ENCODE results near the gene GLG1.
"Not testable (repeated sequence)": the region's sequence is repeated elsewhere in the genome, so short reads cannot be mapped to it uniquely, and the experiment has no call there.

The GLG1 gene

DNA sequence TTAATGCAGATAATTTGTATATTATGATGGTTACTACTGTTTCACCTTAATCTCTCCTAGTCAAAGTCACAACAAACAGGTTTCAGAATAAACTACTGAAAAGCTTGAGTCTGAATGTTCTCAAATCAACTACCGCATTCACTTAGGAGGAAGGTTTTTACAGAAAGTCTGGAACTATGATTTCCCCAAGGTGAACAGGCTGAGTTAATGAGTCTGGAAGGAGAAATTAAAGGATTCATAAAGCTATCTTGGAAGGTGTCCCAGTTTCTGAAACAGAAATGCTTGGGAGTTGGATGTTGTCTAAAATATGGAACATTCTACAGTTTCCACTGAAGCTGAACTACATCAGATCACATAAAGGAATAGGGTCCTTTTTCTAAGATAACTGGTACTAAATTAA, 69.2 kb downstream of the GLG1 start:
- not testable (repeated sequence) for DNase-seq (ENCODE audit: low read depth)

DNA sequence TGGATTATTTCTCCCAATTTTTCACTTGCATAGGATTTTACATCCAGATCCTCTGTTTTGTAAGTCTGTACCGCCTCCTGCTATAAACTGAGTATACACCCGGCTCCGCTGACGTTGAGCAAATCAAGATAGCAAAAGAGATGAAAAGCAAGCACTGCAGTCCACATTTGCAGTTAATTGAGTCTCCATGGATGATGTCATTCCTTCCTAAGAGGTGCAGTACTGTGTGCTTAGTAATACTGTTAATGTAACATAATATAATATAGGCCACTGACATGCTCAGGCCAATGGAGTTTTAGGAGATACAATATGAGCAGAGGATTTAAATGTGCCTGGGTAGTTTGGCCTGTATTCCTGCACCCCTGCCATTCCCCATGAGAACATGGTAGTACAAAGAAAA, 72.3 kb downstream of the GLG1 start:
- DNase-seq (ENCODE audit: low read depth) = peak; percentile 21

DNA sequence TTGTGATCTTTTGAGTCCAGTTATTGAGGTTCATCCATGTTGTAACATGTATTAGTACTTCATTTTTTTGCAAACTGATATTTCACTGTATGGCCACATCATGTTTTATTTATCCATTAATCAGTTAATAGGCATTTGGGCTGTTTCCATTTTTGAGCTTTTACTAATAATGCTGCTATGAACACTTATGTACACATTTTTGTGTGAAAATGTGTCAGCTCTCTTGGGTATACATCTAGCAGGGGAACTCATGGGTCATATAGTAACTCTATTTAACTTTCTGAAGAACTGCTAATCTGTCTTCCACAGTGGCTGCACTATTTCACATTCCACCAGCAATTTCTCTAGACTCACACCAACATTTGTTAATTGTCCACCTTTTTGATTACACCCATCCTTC, 82.0 kb downstream of the GLG1 start:
- DNase-seq (ENCODE audit: low read depth) = no peak

DNA sequence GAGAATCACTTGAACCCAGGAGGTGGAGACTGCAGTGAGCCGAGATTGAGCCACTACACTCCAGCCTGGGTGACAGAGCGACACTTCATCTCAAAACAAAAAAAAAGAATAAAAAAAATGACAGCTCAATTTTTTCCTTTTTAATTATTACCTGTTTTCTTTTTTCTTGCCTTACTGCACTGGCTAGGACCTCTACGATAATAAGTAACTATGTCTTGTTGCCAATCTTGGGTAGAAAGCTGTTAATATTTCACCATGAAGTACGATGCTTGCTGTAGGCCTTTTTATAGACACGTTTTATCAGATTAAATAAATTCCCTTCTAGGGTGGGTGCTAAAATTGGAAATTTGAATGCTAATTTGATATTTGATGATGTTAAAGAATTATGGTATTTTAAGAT, 82.8 kb downstream of the GLG1 start:
- no peak for DNase-seq (ENCODE audit: low read depth)

DNA sequence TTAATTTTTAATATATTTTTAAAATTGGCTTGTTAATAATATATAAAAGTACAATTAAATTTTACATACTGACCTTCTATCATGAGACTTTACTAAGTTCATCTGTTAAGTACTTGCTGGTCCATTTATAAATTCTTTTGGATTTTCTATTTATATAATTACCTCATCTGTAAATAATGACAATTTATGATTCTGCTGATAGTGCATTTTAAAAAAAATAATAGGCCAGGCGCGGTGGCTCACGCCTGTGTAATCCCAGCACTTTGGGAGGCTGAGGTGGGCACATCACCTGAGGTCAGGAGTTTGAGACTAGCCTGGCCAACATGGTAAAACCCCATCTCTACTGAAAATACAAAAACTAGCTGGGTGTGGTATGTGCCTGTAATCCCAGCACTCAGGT, 83.2 kb downstream of the GLG1 start:
- not testable (repeated sequence) for DNase-seq (ENCODE audit: low read depth)

DNA sequence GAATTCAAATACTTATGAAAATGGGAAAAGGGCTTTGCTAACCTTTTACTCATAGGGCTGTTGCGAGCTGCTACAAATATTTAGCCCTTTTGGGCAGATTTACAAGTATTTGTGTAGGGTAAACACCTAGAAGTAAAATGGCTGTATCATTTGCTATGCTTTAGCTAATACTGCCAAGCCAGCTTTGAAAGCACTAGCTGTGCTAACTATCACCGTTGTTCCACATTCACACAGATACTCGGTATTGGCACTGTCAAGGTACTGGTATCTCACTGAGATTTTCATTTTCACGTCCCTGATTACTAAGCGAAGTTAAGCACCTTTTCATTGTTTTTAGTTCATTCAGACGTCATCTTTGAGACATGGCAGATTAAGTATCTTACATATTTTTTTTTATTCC, 84.8 kb downstream of the GLG1 start:
- DNase-seq (ENCODE audit: low read depth) = no peak

DNA sequence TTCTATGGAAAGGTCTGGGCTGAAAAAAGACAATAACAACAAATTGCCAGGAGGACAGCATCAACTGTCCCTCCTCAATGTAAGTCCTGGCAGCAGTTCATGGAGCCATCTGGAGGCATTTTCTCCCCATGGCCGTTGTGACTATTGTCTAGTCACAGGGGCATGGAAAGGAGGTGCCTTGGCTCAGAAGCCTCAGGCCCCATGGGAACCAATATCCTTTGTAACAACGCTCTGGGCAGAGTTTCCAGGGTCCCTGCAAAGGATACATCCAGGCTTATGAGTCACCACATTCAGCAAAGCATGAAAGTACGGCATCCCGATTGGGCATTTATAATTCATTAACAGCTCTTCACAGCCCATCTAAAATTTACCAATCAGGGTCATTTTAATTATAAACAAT, 85.2 kb downstream of the GLG1 start:
- DNase-seq (ENCODE audit: low read depth) = peak; percentile 3

DNA sequence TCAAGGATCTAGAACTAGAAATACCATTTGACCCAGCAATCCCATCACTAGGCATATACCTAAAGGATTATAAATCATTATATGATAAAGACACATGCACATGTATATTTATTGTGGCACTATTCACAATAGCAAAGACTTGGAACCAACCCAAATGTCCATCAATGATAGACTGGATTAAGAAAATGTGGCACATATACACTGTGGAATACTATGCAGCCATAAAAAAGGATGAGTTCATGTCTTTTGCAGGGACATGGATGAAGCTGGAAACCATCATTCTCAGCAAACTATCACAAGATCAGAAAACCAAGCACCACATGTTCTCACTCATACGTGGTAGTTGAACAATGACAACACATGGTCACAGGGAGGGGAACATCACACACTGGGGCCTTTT, 88.0 kb downstream of the GLG1 start:
- not testable (repeated sequence) for DNase-seq (ENCODE audit: low read depth)

DNA sequence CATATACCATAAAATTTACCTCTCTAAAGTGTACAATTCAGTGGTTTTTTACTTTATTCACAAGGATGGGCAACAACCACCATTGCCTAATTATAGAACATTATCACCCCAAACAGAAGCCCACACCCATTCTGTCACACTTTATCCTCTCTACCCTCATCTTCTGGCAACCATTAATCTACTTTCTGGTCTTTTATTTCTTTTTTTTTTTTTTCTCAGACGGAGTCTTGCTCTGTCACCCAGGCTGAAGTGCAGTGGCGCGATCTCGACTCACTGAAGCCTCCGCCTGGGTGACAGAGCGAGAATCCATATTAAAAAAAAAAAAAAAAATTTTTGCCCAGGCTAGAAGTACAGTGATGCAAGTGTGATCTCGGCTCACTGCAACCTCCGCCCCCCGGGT, 95.0 kb downstream of the GLG1 start:
- DNase-seq (ENCODE audit: low read depth) = no peak

DNA sequence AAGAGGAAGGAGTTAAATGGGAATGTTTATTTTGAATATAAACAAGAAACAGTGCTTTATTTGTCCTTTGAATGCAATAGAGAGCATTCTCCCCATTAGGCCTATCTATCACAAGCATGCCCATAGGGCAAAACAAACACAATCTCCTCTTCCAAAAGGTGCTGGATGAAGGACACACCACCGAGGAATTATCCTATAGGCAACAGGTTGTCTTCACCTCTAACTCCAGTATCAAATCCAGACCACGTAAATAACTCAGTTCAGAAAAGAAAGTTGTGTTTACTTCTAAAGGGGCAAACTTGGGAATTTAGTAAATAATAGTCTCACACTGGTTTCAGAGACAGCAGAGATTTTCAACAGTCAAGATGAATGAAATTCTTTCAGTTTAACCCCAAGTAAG, 101.9 kb downstream of the GLG1 start:
- no peak for DNase-seq (ENCODE audit: low read depth)

DNA sequence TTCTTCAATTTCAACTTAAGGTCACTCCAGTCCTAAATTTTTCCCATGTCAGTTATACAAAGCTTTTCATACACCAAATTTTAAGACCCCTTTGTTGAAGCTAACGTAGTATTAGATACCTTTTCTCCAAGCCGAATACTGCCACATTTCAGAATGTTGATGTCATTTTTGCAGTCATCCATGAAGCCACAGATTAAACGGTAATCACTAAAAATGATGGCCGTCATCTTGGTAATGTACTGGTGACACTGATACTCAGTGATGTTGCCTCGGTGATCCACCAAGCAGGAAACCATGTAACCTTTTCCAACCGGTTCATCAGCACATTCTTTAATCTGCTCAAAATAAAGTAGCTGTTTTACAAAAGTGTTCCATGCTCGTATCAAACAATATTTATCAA, 103.5 kb downstream of the GLG1 start:
- no peak for DNase-seq (ENCODE audit: low read depth)

DNA sequence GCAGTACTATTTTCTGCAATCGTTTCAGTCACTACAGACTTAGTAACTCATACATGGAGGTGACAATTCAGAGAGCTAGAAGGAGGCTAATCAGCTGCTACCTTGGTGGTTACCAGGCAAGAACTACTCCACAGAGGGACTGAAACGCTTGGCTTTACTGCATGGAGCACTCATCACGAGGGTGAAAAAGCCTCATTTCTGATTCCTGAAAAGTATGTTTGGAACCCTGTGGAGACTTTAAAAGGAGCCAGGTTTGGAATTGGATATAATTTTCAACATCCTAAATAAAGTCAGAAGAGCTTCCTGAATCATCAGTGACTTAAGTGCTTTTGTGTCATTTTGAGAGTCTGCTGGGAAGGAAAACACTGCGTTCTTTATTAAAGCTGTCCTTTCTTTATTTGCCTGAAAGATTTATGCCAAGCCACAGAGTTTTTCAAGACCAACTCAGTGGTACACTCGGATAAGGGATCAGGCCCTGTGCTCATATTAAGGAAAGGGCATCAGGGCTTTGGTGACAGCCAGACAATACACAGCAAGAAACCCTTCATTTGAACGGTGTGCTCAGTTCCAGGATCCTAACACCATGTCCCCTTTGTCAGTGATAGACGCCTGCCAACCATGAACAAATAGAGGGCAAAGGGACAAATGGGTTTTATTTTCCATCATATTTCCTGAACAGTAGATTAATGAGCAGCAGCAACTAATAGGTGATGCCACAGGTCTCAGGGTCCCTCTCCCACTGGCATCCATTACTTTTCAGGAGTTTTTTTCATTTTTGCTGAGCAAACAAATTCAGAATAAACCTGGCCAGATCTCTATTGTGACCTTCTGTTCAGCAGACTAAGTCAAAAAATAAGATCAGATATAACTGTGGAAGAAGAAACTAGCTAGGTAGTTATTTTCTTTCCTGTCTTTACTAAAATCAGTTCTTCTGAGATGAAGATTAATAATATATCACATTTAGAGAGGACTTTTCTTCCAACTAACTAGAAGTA, 105.1 kb downstream of the GLG1 start:
- DNase-seq (ENCODE audit: low read depth) = no peak

DNA sequence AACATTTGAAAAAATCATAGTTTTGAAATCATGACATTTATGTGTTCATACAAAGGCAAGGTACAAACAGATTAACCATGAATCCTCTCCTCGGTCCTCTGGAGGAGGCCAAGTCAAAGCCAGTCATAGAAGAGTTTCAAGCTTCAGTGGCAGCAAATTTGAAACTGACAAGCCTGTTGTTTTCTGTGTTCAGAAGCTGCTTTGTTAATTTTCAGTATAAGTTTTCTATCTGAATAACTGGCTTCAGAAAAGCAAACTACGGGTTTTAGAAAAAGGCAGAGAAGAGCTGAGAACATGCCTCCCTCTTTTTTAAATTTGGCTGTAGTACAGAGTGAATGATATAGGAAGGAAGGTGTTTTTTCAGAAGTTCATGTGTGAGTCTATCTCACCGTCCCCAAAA, 106.0 kb downstream of the GLG1 start:
- DNase-seq (ENCODE audit: low read depth) = no peak

DNA sequence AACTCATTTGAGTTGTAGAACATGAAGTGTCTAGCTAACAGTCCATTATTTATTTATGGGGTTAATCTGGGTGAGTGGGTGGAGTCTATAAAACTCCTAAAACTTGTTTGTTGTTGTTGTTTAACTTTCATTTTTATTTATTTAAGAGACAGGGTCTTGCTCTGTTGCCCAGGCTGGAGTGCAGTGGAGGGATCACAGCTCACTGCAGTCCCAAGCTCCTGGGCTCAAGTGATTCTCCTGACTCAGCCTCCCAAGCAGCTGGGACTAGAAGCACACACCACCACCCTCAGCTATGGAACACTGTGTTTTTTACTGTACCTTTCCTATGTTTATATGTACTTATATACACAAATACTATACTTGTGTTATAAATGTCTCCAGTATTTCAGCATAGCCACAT, 107.8 kb downstream of the GLG1 start:
- DNase-seq (ENCODE audit: low read depth) = no peak

DNA sequence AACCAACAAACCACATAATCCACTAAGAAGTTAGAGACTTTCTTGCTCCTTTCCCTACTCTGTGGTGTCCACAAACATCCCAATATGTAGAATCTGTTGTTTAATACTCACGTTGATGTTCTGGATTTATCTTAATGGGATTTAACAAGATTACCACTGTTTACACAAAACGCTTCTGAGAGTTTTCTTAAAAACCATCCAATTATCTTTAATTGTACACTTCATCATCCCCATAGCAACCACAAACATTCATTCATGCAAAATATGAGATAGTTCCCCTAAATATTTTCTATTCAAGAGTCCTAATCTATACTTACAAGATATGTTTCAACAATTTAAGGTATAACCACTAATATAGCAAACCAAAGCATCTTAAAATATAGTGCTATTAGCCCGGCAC, 109.2 kb downstream of the GLG1 start:
- DNase-seq (ENCODE audit: low read depth) = no peak

DNA sequence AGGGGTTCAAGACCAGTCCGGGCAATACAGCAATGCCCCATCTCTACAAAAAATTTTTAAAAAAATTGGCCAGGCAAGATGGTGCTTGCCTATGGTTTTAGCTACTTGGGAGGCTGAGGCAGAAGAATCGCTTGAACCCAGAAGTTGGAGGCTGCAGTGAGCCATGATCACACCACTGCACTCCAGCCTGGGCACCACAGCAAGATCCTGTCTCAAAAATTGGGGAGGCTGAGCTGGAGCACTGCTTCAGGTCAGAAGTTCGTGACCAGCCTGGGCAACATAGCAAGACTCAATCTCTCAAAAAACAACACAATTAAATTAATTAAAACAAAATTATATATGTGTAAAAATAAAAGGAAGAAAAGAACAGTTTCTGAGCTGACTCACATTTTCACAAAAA, 110.9 kb downstream of the GLG1 start:
- no peak for DNase-seq (ENCODE audit: low read depth)

DNA sequence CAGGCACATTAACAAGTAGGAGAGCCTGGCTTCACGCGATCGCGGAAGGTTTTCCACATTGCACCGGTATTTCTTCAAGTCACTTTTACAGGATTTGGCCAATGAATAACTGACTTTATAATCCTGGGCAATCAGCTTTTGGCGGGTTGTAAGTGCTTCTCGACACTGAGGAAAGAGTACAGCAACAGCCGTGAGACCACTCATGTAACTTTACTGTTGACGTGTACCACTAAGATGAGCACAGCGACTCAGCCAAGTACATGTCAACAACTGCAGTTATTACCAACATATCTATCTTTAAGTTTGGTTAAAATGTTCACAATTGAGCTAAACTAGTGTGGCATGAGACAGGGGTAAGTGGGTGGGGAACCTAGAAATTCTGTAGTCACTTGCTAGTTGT, 113.9 kb downstream of the GLG1 start:
- no peak for DNase-seq (ENCODE audit: low read depth)

DNA sequence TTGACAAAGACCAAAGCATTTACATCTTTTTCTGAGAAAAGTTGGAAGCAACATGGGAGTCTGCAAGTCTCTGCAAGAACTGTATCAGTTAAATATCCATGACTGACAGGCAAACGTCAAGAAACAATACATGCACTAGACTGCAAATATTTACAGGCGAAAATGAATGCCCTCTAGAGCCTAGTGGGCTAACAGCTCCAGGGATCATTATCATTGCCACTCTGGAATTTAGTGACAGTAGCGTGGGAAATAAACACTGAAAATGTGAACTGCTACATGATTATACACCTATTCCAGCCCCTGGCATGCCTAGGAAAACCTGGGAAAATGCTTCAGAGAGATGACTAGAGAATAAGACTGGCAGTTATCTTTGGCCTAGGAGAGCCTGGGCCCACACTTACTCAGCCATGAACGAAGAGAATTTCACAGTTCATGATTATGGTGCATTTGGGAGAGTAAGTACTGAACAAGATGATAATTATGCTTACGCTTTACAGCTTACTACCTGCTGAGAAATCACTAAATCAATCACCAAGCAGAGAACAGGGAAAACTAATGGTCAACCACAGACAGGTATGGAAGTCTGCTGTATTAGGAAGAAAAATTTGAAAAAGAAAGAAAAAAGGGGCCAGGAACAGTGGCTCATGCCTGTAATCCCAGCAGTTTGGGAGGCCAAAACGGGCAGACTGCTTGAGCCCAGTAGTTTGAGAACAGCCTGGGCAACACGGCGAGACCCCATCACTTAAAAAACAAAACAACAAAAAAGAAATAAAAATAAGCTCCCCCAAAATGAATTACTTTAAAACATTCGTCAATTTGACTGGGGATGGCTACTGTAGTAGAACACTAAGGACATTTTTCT, 119.0 kb downstream of the GLG1 start:
- no peak for DNase-seq (ENCODE audit: low read depth)

DNA sequence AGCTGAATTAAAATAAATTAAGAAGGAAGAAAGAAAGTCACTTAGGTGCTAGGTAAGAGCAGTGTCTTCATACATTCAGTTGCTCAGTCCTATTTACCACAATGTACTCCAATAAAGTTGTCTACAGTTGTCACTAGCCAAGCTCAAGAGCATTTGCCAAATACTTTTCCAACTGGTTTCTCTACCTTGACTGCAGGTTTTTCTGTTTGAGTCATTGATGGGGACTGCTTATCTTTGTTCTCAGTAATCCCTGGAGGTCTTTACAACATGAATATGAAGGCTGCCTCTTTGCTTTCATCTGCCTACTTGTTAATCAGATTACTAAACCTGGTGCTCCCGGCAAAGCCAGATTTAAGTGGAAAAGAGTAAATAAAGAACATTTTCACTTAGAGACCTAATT, 121.0 kb downstream of the GLG1 start:
- no peak for DNase-seq (ENCODE audit: low read depth)

DNA sequence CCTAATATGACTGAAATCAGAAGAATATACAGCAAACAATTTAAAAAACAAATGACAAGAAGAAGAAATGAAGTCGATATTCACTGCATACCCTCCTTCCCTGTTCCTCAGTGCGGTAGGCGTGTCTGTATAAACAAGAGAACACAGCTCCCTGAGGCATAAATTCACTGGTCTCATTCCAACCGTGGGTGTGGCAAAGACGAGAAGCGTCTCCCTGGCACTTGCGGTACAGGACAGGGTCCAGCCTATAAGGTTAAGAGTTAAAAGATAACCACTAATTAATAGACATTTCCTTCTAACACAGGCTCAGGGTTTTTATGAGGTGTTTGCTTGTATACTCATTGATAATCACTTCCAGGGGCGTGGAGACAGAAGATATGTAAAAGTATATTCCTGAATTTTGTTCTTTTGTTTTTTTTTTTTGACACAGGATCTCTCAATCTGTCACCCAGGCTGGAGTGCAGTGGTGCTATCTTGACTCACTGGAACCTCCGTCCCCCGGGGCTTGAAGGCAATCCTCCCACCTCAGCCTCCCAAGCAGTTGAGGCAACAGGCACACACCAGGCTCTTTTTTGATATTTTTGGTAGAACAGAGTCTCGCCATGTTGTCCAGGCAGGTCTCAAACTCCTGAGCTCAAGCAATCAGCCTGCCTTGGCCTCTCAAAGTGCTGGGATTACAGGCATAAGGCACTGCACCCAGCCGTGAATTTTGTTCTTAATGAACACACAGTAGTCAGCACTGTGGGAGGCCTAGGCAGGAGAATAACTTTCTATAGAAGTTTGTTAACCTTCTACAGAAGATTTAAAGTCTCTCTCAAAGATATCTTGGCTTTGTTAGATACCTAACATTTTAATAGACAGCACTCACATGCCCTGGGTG, 126.5 kb downstream of the GLG1 start:
- peak; percentile 37 for DNase-seq (ENCODE audit: low read depth)

DNA sequence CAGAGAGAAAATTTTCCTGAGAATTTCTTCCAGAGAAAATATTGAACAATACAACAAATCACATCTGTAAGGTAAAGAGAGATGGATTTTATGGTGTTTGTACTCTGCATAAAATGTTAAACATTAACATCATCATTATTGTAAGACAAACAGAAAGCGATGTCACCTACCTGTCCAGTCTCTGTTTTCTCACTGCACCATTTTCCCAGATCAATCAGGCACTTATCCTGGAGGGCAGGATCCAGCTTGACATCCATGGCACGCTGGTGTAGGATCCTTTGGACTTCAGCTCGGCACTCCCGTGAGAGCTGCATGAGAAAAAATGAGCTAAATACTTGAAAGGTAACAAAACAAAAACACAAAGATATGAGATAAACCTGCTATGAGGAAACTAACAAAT, 129.7 kb downstream of the GLG1 start:
- no peak for DNase-seq (ENCODE audit: low read depth)

DNA sequence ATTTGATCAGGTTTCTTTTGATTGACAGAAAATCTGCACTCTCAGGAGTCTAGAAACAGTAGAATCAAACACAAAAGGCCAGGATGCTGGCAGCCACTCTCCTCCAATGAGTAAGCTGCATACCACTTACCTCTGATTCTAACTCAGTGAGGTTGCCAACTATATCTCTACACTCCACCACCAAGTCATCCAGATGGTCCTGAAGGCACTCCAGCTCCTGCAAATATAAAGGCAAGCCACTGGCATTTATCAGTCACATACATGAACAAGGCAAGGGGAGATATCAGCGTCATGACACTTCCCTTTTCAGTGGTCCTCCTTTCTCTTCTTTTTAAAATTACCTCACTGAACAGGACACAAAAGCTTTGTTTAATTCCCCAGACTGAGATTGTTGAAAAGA, 132.5 kb downstream of the GLG1 start:
- no peak for DNase-seq (ENCODE audit: low read depth)
